ENCODE measurements around the gene SOCS6. TPM values are rescaled to one million over a fixed set of nuclear protein-coding genes. Genes with fewer than 3 reads are reported as not detected.

Gene SOCS6
- total RNA-seq, 1 donor from 2014 or later = 29.9 TPM

- no peak for DNase-seq (ENCODE audit: low spot score)
These were observed 534 bp upstream of the SOCS6 start for GRCh38 chr18:70288171-70288850.

GRCh38 chr18:70289351-70290312 lies 787 bp downstream of the SOCS6 start:
- DNase-seq (ENCODE audit: low spot score) = no peak

GRCh38 chr18:70290482-70291294 lies 1.8 kb downstream of the SOCS6 start:
- DNase-seq (ENCODE audit: low spot score) = no peak

GRCh38 chr18:70291295-70291574 lies 2.4 kb downstream of the SOCS6 start:
- DNase-seq (ENCODE audit: low spot score) = no peak

GRCh38 chr18:70292628-70293027 lies 3.8 kb downstream of the SOCS6 start:
- no peak for DNase-seq (ENCODE audit: low spot score)

GRCh38 chr18:70293166-70293565 lies 4.3 kb downstream of the SOCS6 start:
- no peak for DNase-seq (ENCODE audit: low spot score)

- no peak for DNase-seq (ENCODE audit: low spot score)
These were observed 5.8 kb downstream of the SOCS6 start for GRCh38 chr18:70294471-70295191.

GRCh38 chr18:70295192-70296188 lies 6.6 kb downstream of the SOCS6 start:
- DNase-seq (ENCODE audit: low spot score) = no peak

- no peak for DNase-seq (ENCODE audit: low spot score)
These were observed 7.4 kb downstream of the SOCS6 start for GRCh38 chr18:70296289-70296688.

GRCh38 chr18:70296781-70297180 lies 7.9 kb downstream of the SOCS6 start:
- no peak for DNase-seq (ENCODE audit: low spot score)

GRCh38 chr18:70299393-70299792 lies 10.5 kb downstream of the SOCS6 start:
- DNase-seq (ENCODE audit: low spot score) = no peak

- DNase-seq (ENCODE audit: low spot score) = no peak
These were observed 12.8 kb downstream of the SOCS6 start for GRCh38 chr18:70301667-70302066.

- DNase-seq (ENCODE audit: low spot score) = no peak
These were observed 19.9 kb downstream of the SOCS6 start for GRCh38 chr18:70308555-70309294.

- no peak for DNase-seq (ENCODE audit: low spot score)
These were observed 21.9 kb downstream of the SOCS6 start for GRCh38 chr18:70310560-70311320.

- DNase-seq (ENCODE audit: low spot score) = no peak
These were observed 22.9 kb downstream of the SOCS6 start for GRCh38 chr18:70311726-70312125.

GRCh38 chr18:70313640-70314039 lies 24.8 kb downstream of the SOCS6 start:
- DNase-seq (ENCODE audit: low spot score) = no peak

GRCh38 chr18:70314151-70314782 lies 25.4 kb downstream of the SOCS6 start:
- DNase-seq (ENCODE audit: low spot score) = no peak

- DNase-seq (ENCODE audit: low spot score) = no peak
These were observed 30.3 kb downstream of the SOCS6 start for GRCh38 chr18:70319187-70319586.

Data from mucosa of gallbladder (tissue), 1 donor.